H9 (cell line): Measurements from ENCODE around the gene RAB31. TPM values are rescaled to one million over a fixed set of nuclear protein-coding genes. Genes with fewer than 3 reads are reported as not detected.
A peak's percentile ranks its signal among the peaks of the same experiment; 100 is the strongest.

ENCODE experiments used
- DNase-seq: peaks from one replicate; pipeline ENCODE4 v3.0.0-alpha.2; 2017
- H2AFZ ChIP-seq: one replicate; pipeline ENCODE4 v1.6.1; 2013; ENCODE audit warnings: mild to moderate bottlenecking, low read length, control low read depth, moderate library complexity
- H2AK5ac ChIP-seq: 2 replicates; pipeline ENCODE4 v1.6.1; 2013; ENCODE audit warnings: low read length, control low read depth, mixed read lengths; ENCODE audit not compliant: insufficient read length
- H2BK120ac ChIP-seq: one replicate; pipeline ENCODE4 v1.6.1; 2013; ENCODE audit warnings: low read depth, mild to moderate bottlenecking, low read length, control low read depth, inconsistent platforms; ENCODE audit not compliant: poor library complexity, severe bottlenecking
- H2BK12ac ChIP-seq: 2 replicates; pipeline ENCODE4 v1.6.1; 2013; ENCODE audit warnings: low read length, control low read depth, mixed read lengths, low read depth; ENCODE audit not compliant: insufficient read length
- H2BK15ac ChIP-seq: 2 replicates; pipeline ENCODE4 v1.6.1; 2013; ENCODE audit warnings: low read depth, low read length, control low read depth
- H2BK20ac ChIP-seq: one replicate; pipeline ENCODE4 v1.6.1; 2013; ENCODE audit warnings: low read depth, mild to moderate bottlenecking, low read length, control low read depth, inconsistent platforms; ENCODE audit not compliant: poor library complexity, severe bottlenecking
- H2BK5ac ChIP-seq: 2 replicates; pipeline ENCODE4 v1.6.1; 2013; ENCODE audit warnings: low read length, control low read depth, mixed read lengths; ENCODE audit not compliant: insufficient read length
- H3K14ac ChIP-seq: 2 replicates; pipeline ENCODE4 v1.6.1; 2013; ENCODE audit warnings: low read length, control low read depth; ENCODE audit not compliant: insufficient read depth
- H3K18ac ChIP-seq: 2 replicates; pipeline ENCODE4 v1.6.1; 2013; ENCODE audit warnings: low read depth, mild to moderate bottlenecking, mixed read lengths, low read length, control low read depth; ENCODE audit not compliant: insufficient read length
- H3K23ac ChIP-seq: 2 replicates; pipeline ENCODE4 v1.6.1; 2013; ENCODE audit warnings: low read length, control low read depth, mixed read lengths, low read depth; ENCODE audit not compliant: insufficient read length
- H3K23me2 ChIP-seq: 2 replicates; pipeline ENCODE4 v1.6.1; 2013; ENCODE audit warnings: low read depth, mild to moderate bottlenecking, mixed read lengths, low read length, control low read depth; ENCODE audit not compliant: insufficient read length, poor library complexity, severe bottlenecking
- H3K27ac ChIP-seq: 2 replicates; pipeline ENCODE4 v1.5.1; 2013; ENCODE audit warnings: low read length, control low read depth, mixed read lengths, low read depth; ENCODE audit not compliant: insufficient read length
- H3K27me3 ChIP-seq: 2 replicates; pipeline ENCODE4 v1.6.1; 2013; ENCODE audit warnings: low read length, control low read depth, inconsistent platforms; ENCODE audit not compliant: insufficient read depth
- H3K4ac ChIP-seq: 2 replicates; pipeline ENCODE4 v1.6.1; 2013; ENCODE audit warnings: low read depth, mild to moderate bottlenecking, control low read depth, inconsistent platforms, low read length, moderate library complexity
- H3K4me1 ChIP-seq: 2 replicates; pipeline ENCODE4 v1.6.1; 2013; ENCODE audit warnings: low read length, control low read depth, inconsistent platforms; ENCODE audit not compliant: insufficient read depth
- H3K4me2 ChIP-seq: 2 replicates; pipeline ENCODE4 v1.6.1; 2013; ENCODE audit warnings: low read length, control low read depth, mixed read lengths; ENCODE audit not compliant: insufficient read length, insufficient read depth
- H3K56ac ChIP-seq: 2 replicates; pipeline ENCODE4 v1.6.1; 2013; ENCODE audit warnings: low read depth, mild to moderate bottlenecking, mixed read lengths, low read length, control low read depth; ENCODE audit not compliant: insufficient read length
- H3K79me1 ChIP-seq: 2 replicates; pipeline ENCODE4 v1.6.1; 2013; ENCODE audit warnings: low read depth, mild to moderate bottlenecking, moderate library complexity, low read length, control low read depth, inconsistent platforms; ENCODE audit not compliant: insufficient read depth, poor library complexity, severe bottlenecking
- H3K79me2 ChIP-seq: 2 replicates; pipeline ENCODE4 v1.6.1; 2013; ENCODE audit warnings: low read length, control low read depth, inconsistent platforms; ENCODE audit not compliant: insufficient read depth
- H3K9ac ChIP-seq: 2 replicates; pipeline ENCODE4 v1.6.1; 2013; ENCODE audit warnings: low read length, control low read depth, mixed read lengths; ENCODE audit not compliant: insufficient read length; ENCODE audit errors: extremely low read depth
- H3K9me3 ChIP-seq: one replicate; pipeline ENCODE4 v1.6.1; 2013; ENCODE audit warnings: low read depth, low read length, inconsistent platforms; ENCODE audit not compliant: control insufficient read depth
- H3T11ph ChIP-seq: one replicate; pipeline ENCODE4 v1.6.1; 2013; ENCODE audit warnings: mild to moderate bottlenecking, low read length, control low read depth, inconsistent platforms
- H4K20me1 ChIP-seq: one replicate; pipeline ENCODE4 v1.6.1; 2013; ENCODE audit not compliant: control insufficient read depth, insufficient read length, insufficient read depth
- H4K5ac ChIP-seq: 2 replicates; pipeline ENCODE4 v1.6.1; 2013; ENCODE audit warnings: low read depth, mild to moderate bottlenecking, mixed read lengths, low read length, control low read depth; ENCODE audit not compliant: insufficient read length
- H4K8ac ChIP-seq: replicated peaks from 2 replicates; pipeline ENCODE4 v1.6.1; 2013; ENCODE audit warnings: low read length, control low read depth, mixed read lengths, low read depth; ENCODE audit not compliant: insufficient read length
- H4K91ac ChIP-seq: 2 replicates; pipeline ENCODE4 v1.6.1; 2013; ENCODE audit warnings: low read depth, mild to moderate bottlenecking, moderate library complexity, mixed read lengths, low read length, control low read depth; ENCODE audit not compliant: insufficient read length
- H3K27ac Mint-ChIP-seq, 3 experiments: 2 replicates in 2 of 3; 3 replicates in 1 of 3; pipeline ENCODE4 v1.8.0; 2020 to 2021; ENCODE audit warnings: mixed read lengths in 3 of 3, mild to moderate bottlenecking in 1 of 3, moderate library complexity in 1 of 3
- H3K27me3 Mint-ChIP-seq: 2 replicates; pipeline ENCODE4 v1.8.0; 2021; ENCODE audit warnings: low read depth, mild to moderate bottlenecking, moderate library complexity, mixed read lengths
- H3K36me3 Mint-ChIP-seq, 3 experiments: 2 replicates in 2 of 3; 3 replicates in 1 of 3; pipeline ENCODE4 v1.8.0; 2020 to 2021; ENCODE audit warnings: low read depth in 3 of 3, mixed read lengths in 3 of 3; ENCODE audit not compliant: insufficient read depth in 1 of 3
- H3K4me1 Mint-ChIP-seq, 2 experiments: 2 replicates each; pipeline ENCODE4 v1.8.0; 2020; ENCODE audit warnings: mixed read lengths in 2 of 2
- H3K4me3 Mint-ChIP-seq, 2 experiments: 2 replicates in 1 of 2; 3 replicates in 1 of 2; pipeline ENCODE4 v1.8.0; 2020 to 2021; ENCODE audit warnings: mild to moderate bottlenecking in 2 of 2, mixed read lengths in 2 of 2, moderate library complexity in 1 of 2
- H3K9me3 Mint-ChIP-seq, 2 experiments: 2 replicates in 1 of 2; 3 replicates in 1 of 2; pipeline ENCODE4 v1.8.0; 2020; ENCODE audit warnings: mild to moderate bottlenecking in 2 of 2, mixed read lengths in 2 of 2, moderate library complexity in 1 of 2
- WGBS: extraction: QIAGEN DNeasy Blood & Tissue Kit; methylation state at CpG from one replicate; pipeline ENCODE4 v1.1.7; 2013; ENCODE audit warnings: missing lambda C conversion rate, low lambda C conversion rate, mixed read lengths; ENCODE audit not compliant: insufficient read length; ENCODE audit errors: extremely low coverage; 5-methylcytosine and 5-hydroxymethylcytosine counted together
- total RNA-seq: library from RNA; stranded (reverse); gene quantifications from 2 replicates; pipeline ENCODE4 v1.2.1, GENCODE V29; 2021
- TF ChIP-seq, protein P1 (sequence below): fragments of 200-600 bp; sonication (generic); conservative IDR thresholded peaks from 3 replicates; pipeline ENCODE4 v1.8.0; 2021; ENCODE audit warnings: antibody characterized with exemption, mild to moderate bottlenecking

RAB31 gene
- total RNA-seq, 1 experiment from 2014 or later: 22.4 TPM

DNA sequence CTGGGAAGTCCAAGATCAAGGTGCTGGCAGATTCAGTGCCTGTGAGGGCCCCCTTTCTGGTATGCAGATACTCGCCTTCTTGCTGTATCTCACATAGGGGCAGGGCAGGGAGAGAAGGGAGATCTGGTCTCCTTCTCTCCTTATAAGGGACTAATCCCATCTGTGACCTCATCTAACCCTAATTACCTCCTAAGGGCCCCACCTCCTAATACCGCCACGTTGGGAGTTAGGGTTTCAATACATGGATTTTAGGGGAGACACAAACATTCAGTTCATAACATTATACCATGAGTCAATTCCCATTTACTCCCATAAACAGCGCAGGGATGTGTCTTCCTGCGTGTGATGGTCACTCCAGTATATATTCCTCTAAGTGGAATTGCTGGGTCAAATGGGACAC is 103.9 kb downstream of the RAB31 start:
- Mint-ChIP-seq H3K36me3 (peaks cover 0 to 2% (median 0%) of the 10 kb centered on the region in 3 experiments; a peak in 1 of 7 replicates), H3K27me3 (no peaks in the 10 kb centered on the region; the same call in 1 of the 2 replicates), H3K4me3 (no peak overlapping the region), H3K4me1 (peaks cover 36 to 40% of the 10 kb centered on the region in 2 experiments), H3K9me3 (no peaks in the 10 kb centered on the region), H3K27ac (no peak overlapping the region)
- no peak overlapping the region for H4K5ac ChIP-seq
- H3K79me1 ChIP-seq: no peaks in the 10 kb centered on the region
- H2BK12ac ChIP-seq: no peak overlapping the region
- no peak overlapping the region for H2BK120ac ChIP-seq
- no peak for DNase-seq
- TF ChIP-seq, protein P1, sequence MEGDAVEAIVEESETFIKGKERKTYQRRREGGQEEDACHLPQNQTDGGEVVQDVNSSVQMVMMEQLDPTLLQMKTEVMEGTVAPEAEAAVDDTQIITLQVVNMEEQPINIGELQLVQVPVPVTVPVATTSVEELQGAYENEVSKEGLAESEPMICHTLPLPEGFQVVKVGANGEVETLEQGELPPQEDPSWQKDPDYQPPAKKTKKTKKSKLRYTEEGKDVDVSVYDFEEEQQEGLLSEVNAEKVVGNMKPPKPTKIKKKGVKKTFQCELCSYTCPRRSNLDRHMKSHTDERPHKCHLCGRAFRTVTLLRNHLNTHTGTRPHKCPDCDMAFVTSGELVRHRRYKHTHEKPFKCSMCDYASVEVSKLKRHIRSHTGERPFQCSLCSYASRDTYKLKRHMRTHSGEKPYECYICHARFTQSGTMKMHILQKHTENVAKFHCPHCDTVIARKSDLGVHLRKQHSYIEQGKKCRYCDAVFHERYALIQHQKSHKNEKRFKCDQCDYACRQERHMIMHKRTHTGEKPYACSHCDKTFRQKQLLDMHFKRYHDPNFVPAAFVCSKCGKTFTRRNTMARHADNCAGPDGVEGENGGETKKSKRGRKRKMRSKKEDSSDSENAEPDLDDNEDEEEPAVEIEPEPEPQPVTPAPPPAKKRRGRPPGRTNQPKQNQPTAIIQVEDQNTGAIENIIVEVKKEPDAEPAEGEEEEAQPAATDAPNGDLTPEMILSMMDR: no peak
- H2AK5ac ChIP-seq: no peak overlapping the region
- no peak overlapping the region for H3K56ac ChIP-seq
- H2BK20ac ChIP-seq: no peak overlapping the region
- no peaks in the 10 kb centered on the region for H3K27me3 ChIP-seq
- no peak overlapping the region for H2BK15ac ChIP-seq
- H3K9ac ChIP-seq: no peak overlapping the region
- no peak overlapping the region for H4K91ac ChIP-seq
- no peak overlapping the region for H2AFZ ChIP-seq
- no CpG with 5 or more reads among the region's 5 CpGs for WGBS
- H3K79me2 ChIP-seq: no peaks in the 10 kb centered on the region
- no peak overlapping the region for H3K23ac ChIP-seq
- peak overlapping the region; percentile 56 for H3T11ph ChIP-seq
- H2BK5ac ChIP-seq: no peak overlapping the region
- no peaks in the 10 kb centered on the region for H3K23me2 ChIP-seq
- H3K14ac ChIP-seq: no peak overlapping the region
- H3K4ac ChIP-seq: no peak overlapping the region
- no peak overlapping the region for H3K4me2 ChIP-seq
- no peaks in the 10 kb centered on the region for H3K9me3 ChIP-seq
- H3K18ac ChIP-seq: no peak overlapping the region
- no peaks in the 10 kb centered on the region for H4K20me1 ChIP-seq
- no peak overlapping the region for H4K8ac ChIP-seq
- H3K27ac ChIP-seq: no peak overlapping the region
- peaks cover 4% of the 10 kb centered on the region; the same call in 1 of the 2 replicates for H3K4me1 ChIP-seq
